ENCODE results near the gene LINGO3. TPM values are rescaled to one million over a fixed set of nuclear protein-coding genes. Genes with fewer than 3 reads are reported as not detected.

LINGO3 gene
- total RNA-seq, 1 donor from 2014 or later: not detected

- no peak for DNase-seq (ENCODE audit: low spot score in 2 of 2)
- Histone ChIP-seq H3K9me3 (no peaks in the 10 kb centered on the region), H3K36me3 (peaks cover 13 to 31% of the 10 kb centered on the region in 2 donors)
These were observed 29.4 kb upstream of the LINGO3 start for GRCh38 chr19:2337329-2337707.

GRCh38 chr19:2336528-2337328 is 28.8 kb upstream of the LINGO3 start:
- peaks cover 13 to 27% of the 10 kb centered on the region in 2 donors for H3K36me3 ChIP-seq

More at GRCh38 chr19:2337329-2337707, 29.4 kb upstream of the LINGO3 start:
- peaks cover 0 to 4% of the 10 kb centered on the region in 2 donors for H3K4me1 ChIP-seq
- intact Hi-C loops (cut with DNase I): no loop called here
- H3K27me3 ChIP-seq: no peaks in the 10 kb centered on the region
- no peak overlapping the region for H3K4me3 ChIP-seq
- no peak for TF ChIP-seq CTCF (IDR thresholded peaks at IDR 0.05)
- no peak overlapping the region for H3K27ac ChIP-seq

GRCh38 chr19:2335848-2336247 is 27.9 kb upstream of the LINGO3 start:
- peaks cover 13 to 18% of the 10 kb centered on the region in 2 donors for H3K36me3 ChIP-seq
- H3K4me3 ChIP-seq: no peak overlapping the region
- H3K27me3 ChIP-seq: no peaks in the 10 kb centered on the region
- no peak for DNase-seq (ENCODE audit: low spot score in 2 of 2)
- intact Hi-C loops (cut with DNase I): no loop called here
- TF ChIP-seq CTCF (IDR thresholded peaks at IDR 0.05): no peak
- H3K27ac ChIP-seq: no peak overlapping the region
- peaks cover 0 to 5% of the 10 kb centered on the region in 2 donors for H3K4me1 ChIP-seq
- H3K9me3 ChIP-seq: no peaks in the 10 kb centered on the region

More at GRCh38 chr19:2336528-2337328, 28.8 kb upstream of the LINGO3 start:
- Histone ChIP-seq H3K27me3 (no peaks in the 10 kb centered on the region), H3K4me3 (no peak overlapping the region), H3K9me3 (no peaks in the 10 kb centered on the region), H3K4me1 (peaks cover 0 to 5% of the 10 kb centered on the region in 2 donors), H3K27ac (no peak overlapping the region)
- DNase-seq (ENCODE audit: low spot score in 2 of 2): no peak
- TF ChIP-seq CTCF (IDR thresholded peaks at IDR 0.05): no peak
- intact Hi-C loops (cut with DNase I): no loop called here

GRCh38 chr19:2334986-2335846 is 27.3 kb upstream of the LINGO3 start:
- Histone ChIP-seq H3K27ac (no peak overlapping the region), H3K36me3 (peaks cover 11 to 13% of the 10 kb centered on the region in 2 donors), H3K4me3 (no peak overlapping the region), H3K9me3 (no peaks in the 10 kb centered on the region), H3K27me3 (no peaks in the 10 kb centered on the region), H3K4me1 (peaks cover 0 to 9% of the 10 kb centered on the region in 2 donors)
- DNase-seq (ENCODE audit: low spot score in 2 of 2): no peak
- no peak for TF ChIP-seq CTCF (IDR thresholded peaks at IDR 0.05)
- intact Hi-C loops (cut with DNase I): no loop called here

- no peak overlapping the region for H3K27ac ChIP-seq
- peaks cover 5 to 8% of the 10 kb centered on the region in 2 donors for H3K36me3 ChIP-seq
- peaks cover 2 to 17% of the 10 kb centered on the region in 2 donors for H3K4me1 ChIP-seq
- TF ChIP-seq CTCF (IDR thresholded peaks at IDR 0.05): no peak
- H3K4me3 ChIP-seq: no peak overlapping the region
- intact Hi-C loops (cut with DNase I): no loop called here
- no peaks in the 10 kb centered on the region for H3K27me3 ChIP-seq
- no peak for DNase-seq (ENCODE audit: low spot score in 2 of 2)
- H3K9me3 ChIP-seq: no peaks in the 10 kb centered on the region
These were observed 26.5 kb upstream of the LINGO3 start for GRCh38 chr19:2334426-2334825.

Measured in ascending aorta (tissue), 2 donors.